ENCODE measurements around the gene GPR137B.

GPR137B gene

GRCh38 chr1:236253918-236254637 lies 111.7 kb downstream of the GPR137B start:
- no peaks in the 10 kb centered on the region for H3K9me3 ChIP-seq (ENCODE audit: insufficient read depth, low read length)
- TF ChIP-seq SUZ12 (IDR thresholded peaks at IDR 0.05; ENCODE audit: extremely low read depth, insufficient read depth, insufficient read length) (no peak), ZNF274 (IDR thresholded peaks at IDR 0.05; ENCODE audit: low read depth, low read length) (no peak), YY1 (IDR thresholded peaks at IDR 0.05; ENCODE audit: insufficient read depth, insufficient read length) (no peak)

GRCh38 chr1:236257216-236257615 lies 114.9 kb downstream of the GPR137B start:
- Histone ChIP-seq H3K36me3 (ENCODE audit: insufficient read depth, insufficient read length, low read length) (no peaks in the 10 kb centered on the region), H3K4me3 (ENCODE audit: insufficient read length, low read depth) (no peak overlapping the region), H3K9ac (ENCODE audit: insufficient read length, low read depth) (no peak overlapping the region), H3K27me3 (ENCODE audit: insufficient read depth, insufficient read length) (no peaks in the 10 kb centered on the region), H3K4me1 (ENCODE audit: insufficient read depth, insufficient read length) (no peaks in the 10 kb centered on the region), H3K9me3 (ENCODE audit: insufficient read depth, low read length) (no peaks in the 10 kb centered on the region; the same call in 1 of the 2 replicates)
- TF ChIP-seq SUZ12 (IDR thresholded peaks at IDR 0.05; ENCODE audit: extremely low read depth, insufficient read depth, insufficient read length): no peak
- TF ChIP-seq ZNF274 (IDR thresholded peaks at IDR 0.05; ENCODE audit: low read depth, low read length): no peak
- no peak for TF ChIP-seq YY1 (IDR thresholded peaks at IDR 0.05; ENCODE audit: insufficient read depth, insufficient read length)
- DNase-seq (ENCODE audit: low read depth, low spot score): no peak

More at GRCh38 chr1:236253918-236254637, 111.7 kb downstream of the GPR137B start:
- no peaks in the 10 kb centered on the region for H3K36me3 ChIP-seq (ENCODE audit: insufficient read depth, insufficient read length, low read length)
- no peaks in the 10 kb centered on the region for H3K27me3 ChIP-seq (ENCODE audit: insufficient read depth, insufficient read length)
- no peak overlapping the region for H3K4me3 ChIP-seq (ENCODE audit: insufficient read length, low read depth)
- no peak for DNase-seq (ENCODE audit: low read depth, low spot score)
- H3K4me1 ChIP-seq (ENCODE audit: insufficient read depth, insufficient read length): no peaks in the 10 kb centered on the region
- no peak overlapping the region for H3K9ac ChIP-seq (ENCODE audit: insufficient read length, low read depth)

- no peak for TF ChIP-seq ZNF274 (IDR thresholded peaks at IDR 0.05; ENCODE audit: low read depth, low read length)
- no peak for TF ChIP-seq YY1 (IDR thresholded peaks at IDR 0.05; ENCODE audit: insufficient read depth, insufficient read length)
- no peak for TF ChIP-seq SUZ12 (IDR thresholded peaks at IDR 0.05; ENCODE audit: extremely low read depth, insufficient read depth, insufficient read length)
- Histone ChIP-seq H3K36me3 (ENCODE audit: insufficient read depth, insufficient read length, low read length) (no peaks in the 10 kb centered on the region), H3K9me3 (ENCODE audit: insufficient read depth, low read length) (no peaks in the 10 kb centered on the region; the same call in 1 of the 2 replicates)
These were observed 115.8 kb downstream of the GPR137B start for GRCh38 chr1:236258114-236258622.

More at GRCh38 chr1:236258114-236258622, 115.8 kb downstream of the GPR137B start:
- no peaks in the 10 kb centered on the region for H3K27me3 ChIP-seq (ENCODE audit: insufficient read depth, insufficient read length)
- H3K9ac ChIP-seq (ENCODE audit: insufficient read length, low read depth): no peak overlapping the region
- DNase-seq (ENCODE audit: low read depth, low spot score): no peak
- H3K4me1 ChIP-seq (ENCODE audit: insufficient read depth, insufficient read length): no peaks in the 10 kb centered on the region
- no peak overlapping the region for H3K4me3 ChIP-seq (ENCODE audit: insufficient read length, low read depth)
